GM18508 (cell line): ENCODE measurements around the gene CYB5D1.

Experiments used
- ATAC-seq: cut with Tn5 transposase; IDR thresholded peaks from one replicate; pipeline ENCODE4 v1.9.1; 2021; ENCODE audit warnings: moderate number of reproducible peaks; ENCODE audit not compliant: insufficient read depth, unreplicated experiment

CYB5D1 gene

GRCh38 chr17:7911116-7911515 is 53.3 kb downstream of the CYB5D1 start:
- no peak for ATAC-seq
